ENCODE results near the gene ZCRB1. TPM values are rescaled to one million over a fixed set of nuclear protein-coding genes. Genes with fewer than 3 reads are reported as not detected.

ZCRB1 gene
- total RNA-seq, 2 donors from 2014 or later = 32.2 to 80.8 TPM

- Histone ChIP-seq H3K27me3 (no peaks in the 10 kb centered on the region), H3K4me3 (no peak overlapping the region), H3K36me3 (replicated peaks in 1 of 2; ENCODE audit: insufficient read depth in 1 of 2, low read depth in 2 of 2) (no peaks in the 10 kb centered on the region), H3K9me3 (no peaks in the 10 kb centered on the region), H3K4me1 (no peaks in the 10 kb centered on the region), H3K27ac (no peak overlapping the region)
- ATAC-seq (no peak), DNase-seq (no peak)
- 94% methylated on average over 5 of the region's 5 CpGs for WGBS, 2 donors
- TF ChIP-seq, protein P1, sequence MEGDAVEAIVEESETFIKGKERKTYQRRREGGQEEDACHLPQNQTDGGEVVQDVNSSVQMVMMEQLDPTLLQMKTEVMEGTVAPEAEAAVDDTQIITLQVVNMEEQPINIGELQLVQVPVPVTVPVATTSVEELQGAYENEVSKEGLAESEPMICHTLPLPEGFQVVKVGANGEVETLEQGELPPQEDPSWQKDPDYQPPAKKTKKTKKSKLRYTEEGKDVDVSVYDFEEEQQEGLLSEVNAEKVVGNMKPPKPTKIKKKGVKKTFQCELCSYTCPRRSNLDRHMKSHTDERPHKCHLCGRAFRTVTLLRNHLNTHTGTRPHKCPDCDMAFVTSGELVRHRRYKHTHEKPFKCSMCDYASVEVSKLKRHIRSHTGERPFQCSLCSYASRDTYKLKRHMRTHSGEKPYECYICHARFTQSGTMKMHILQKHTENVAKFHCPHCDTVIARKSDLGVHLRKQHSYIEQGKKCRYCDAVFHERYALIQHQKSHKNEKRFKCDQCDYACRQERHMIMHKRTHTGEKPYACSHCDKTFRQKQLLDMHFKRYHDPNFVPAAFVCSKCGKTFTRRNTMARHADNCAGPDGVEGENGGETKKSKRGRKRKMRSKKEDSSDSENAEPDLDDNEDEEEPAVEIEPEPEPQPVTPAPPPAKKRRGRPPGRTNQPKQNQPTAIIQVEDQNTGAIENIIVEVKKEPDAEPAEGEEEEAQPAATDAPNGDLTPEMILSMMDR (IDR thresholded peaks at IDR 0.05) = no peak
- TF ChIP-seq POLR2A (IDR thresholded peaks at IDR 0.05) = no peak
- intact Hi-C loops (cut with DNase I) = no loop called here
These were observed 39.6 kb upstream of the ZCRB1 start for GRCh38 chr12:42365486-42365885.

GRCh38 chr12:42364692-42365091 lies 38.8 kb upstream of the ZCRB1 start:
- no peaks in the 10 kb centered on the region for H3K27me3 ChIP-seq
- H3K27ac ChIP-seq = no peak overlapping the region
- no peaks in the 10 kb centered on the region for H3K36me3 ChIP-seq (replicated peaks in 1 of 2; ENCODE audit: insufficient read depth in 1 of 2, low read depth in 2 of 2)
- intact Hi-C loops (cut with DNase I) = no loop called here
- no peaks in the 10 kb centered on the region for H3K9me3 ChIP-seq
- no peak for TF ChIP-seq POLR2A (IDR thresholded peaks at IDR 0.05)
- TF ChIP-seq, protein P1 (IDR thresholded peaks at IDR 0.05) = no peak
- no peaks in the 10 kb centered on the region for H3K4me1 ChIP-seq
- ATAC-seq (no peak), DNase-seq (peak in 1 of 4 donors; percentile 8)
- WGBS, 2 donors = 67 to 69% methylated on average over 9 of the region's 9 CpGs
- no peak overlapping the region for H3K4me3 ChIP-seq

- no peak for DNase-seq
- Histone ChIP-seq H3K4me3 (no peak overlapping the region), H3K27ac (no peak overlapping the region), H3K27me3 (no peaks in the 10 kb centered on the region), H3K9me3 (no peaks in the 10 kb centered on the region), H3K4me1 (no peaks in the 10 kb centered on the region), H3K36me3 (replicated peaks in 1 of 2; ENCODE audit: insufficient read depth in 1 of 2, low read depth in 2 of 2) (no peaks in the 10 kb centered on the region)
- ATAC-seq = no peak
- intact Hi-C loops (cut with DNase I) = no loop called here
- TF ChIP-seq, protein P1 (IDR thresholded peaks at IDR 0.05) = no peak
- TF ChIP-seq POLR2A (IDR thresholded peaks at IDR 0.05) = no peak
These were observed 36.9 kb upstream of the ZCRB1 start for GRCh38 chr12:42362647-42363260.

DNA sequence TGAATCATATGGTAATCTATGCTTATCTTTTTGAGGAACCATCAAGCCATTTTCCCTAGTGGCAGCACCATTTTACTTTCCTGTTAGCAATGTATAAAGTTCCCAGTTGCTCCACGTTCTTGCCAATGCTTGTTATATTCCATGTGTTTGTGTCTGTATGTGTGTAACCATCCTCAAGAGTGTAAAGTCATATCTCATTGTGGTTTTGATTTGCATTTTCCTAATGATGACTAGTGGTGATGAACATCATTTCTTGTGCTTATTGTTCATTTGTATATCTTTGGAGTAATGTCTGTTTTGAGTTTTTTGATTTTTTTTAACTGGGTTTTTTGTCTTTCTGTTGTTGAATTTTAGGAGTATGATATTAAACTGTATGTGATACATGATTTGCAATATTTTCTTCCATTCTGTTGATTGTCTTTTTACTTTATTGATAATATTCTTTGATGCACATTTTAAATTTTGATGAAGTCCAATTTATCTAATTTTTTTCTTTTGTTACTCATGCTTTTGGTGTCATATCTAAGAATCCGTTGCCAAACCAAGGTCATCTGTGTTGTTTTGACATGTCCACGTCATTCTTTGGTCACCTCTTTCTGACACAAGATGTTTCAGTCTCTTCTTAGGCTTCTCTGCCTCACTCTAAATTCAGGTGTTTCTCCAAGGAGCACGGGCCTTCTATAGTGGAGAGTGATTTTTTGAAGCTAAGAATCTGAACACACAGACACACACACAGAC lies 36.2 kb upstream of the ZCRB1 start:
- Histone ChIP-seq H3K36me3 (replicated peaks in 1 of 2; ENCODE audit: insufficient read depth in 1 of 2, low read depth in 2 of 2) (no peaks in the 10 kb centered on the region), H3K27ac (no peak overlapping the region), H3K4me1 (no peaks in the 10 kb centered on the region), H3K27me3 (no peaks in the 10 kb centered on the region), H3K9me3 (no peaks in the 10 kb centered on the region), H3K4me3 (no peak overlapping the region)
- DNase-seq (no peak), ATAC-seq (no peak)
- 74 to 77% methylated on average over 4 of the region's 4 CpGs for WGBS, 2 donors
- TF ChIP-seq, protein P1 (IDR thresholded peaks at IDR 0.05) = no peak
- no peak for TF ChIP-seq POLR2A (IDR thresholded peaks at IDR 0.05)
- intact Hi-C loops (cut with DNase I) = no loop called here
